Tibial nerve (tissue), 3 donors: ENCODE results near the gene FALEC.

Experiments
- CTCF ChIP-seq, 5 experiments: fragments of 200-600 bp in 3 of 5; fragments of 450-650 bp in 2 of 5; sonication (generic) in 3 of 5; IDR thresholded peaks; one replicate each; pipeline ENCODE4 v1.5.1; 2016 to 2019; ENCODE audit warnings: antibody characterized with exemption in 5 of 5, mild to moderate bottlenecking in 3 of 5, moderate library complexity in 2 of 5
- POLR2A ChIP-seq, 2 donors: fragments of 450-650 bp; IDR thresholded peaks; one replicate each; pipeline ENCODE4 v1.6.1; 2017; ENCODE audit warnings: antibody characterized with exemption in 2 of 2, mild to moderate bottlenecking in 2 of 2, moderate library complexity in 2 of 2

DNA sequence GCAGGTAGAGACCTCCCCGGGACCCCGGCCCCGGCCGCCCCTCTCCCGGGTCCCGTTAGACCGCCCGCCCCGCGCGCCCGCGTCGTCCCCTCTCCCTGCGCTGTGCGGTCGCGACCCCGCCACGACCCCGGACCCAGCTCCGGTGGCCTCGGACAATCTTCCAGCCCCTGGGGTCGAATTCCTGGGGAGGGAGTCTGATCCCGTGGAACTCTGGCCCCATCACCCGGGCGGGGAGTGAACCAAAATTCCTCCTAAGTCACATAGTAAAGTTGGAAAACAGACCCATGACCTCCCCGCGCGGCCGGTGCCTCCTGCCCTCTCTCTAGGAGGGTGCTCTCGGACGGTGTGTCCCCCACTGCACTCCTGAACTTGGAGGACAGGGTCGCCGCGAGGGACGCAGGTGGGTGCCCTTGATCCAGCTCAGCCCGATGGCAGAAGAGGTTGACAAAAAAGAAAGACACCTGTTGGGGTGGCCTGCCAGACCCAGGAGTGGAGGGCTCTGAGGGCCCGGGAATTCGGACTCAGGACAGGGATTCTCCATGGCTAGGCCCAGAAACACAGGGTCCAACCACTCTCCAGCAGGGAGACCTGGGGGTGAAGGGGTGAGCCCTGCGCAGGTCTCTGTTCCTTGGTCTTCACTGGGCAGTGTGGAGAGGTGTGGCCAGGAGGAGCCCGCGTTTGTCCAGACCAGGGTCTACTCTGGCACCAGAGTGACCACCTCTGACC lies 34.1 kb downstream of the FALEC start:
- TF ChIP-seq CTCF (IDR thresholded peaks at IDR 0.05) = no peak
- peak in 1 of 2 donors; percentile 51 for TF ChIP-seq POLR2A (IDR thresholded peaks at IDR 0.05)
